Thoracic aorta (tissue), 2 donors: ENCODE measurements around the gene FZD2. TPM values are rescaled to one million over a fixed set of nuclear protein-coding genes. Genes with fewer than 3 reads are reported as not detected.

Experiments
- total RNA-seq, 2 donors: library from RNA; depleted of rRNA; stranded (reverse); fragments of >200 nt; gene quantifications; one replicate each; pipeline versions ENCODE4 v1.1.0 to v1.2.3, GENCODE V29; 2016

The FZD2 gene
- total RNA-seq, 2 donors from 2014 or later, result 12.6 to 24.2 TPM

Other genes with a start within 250 kb of the FZD2 start
- gene RUNDC3A, start 248.9 kb upstream of the FZD2 start, total RNA-seq, result under 1 TPM in 1 of 2 donors, not detected in 1; 0.81 TPM
- 10 to 100 TPM; 63.2 to 74.6 TPM for gene SLC25A39, start 232.7 kb upstream of the FZD2 start, total RNA-seq
- gene GRN, start 212.2 kb upstream of the FZD2 start, total RNA-seq, result 100 to 1,000 TPM; 203 to 292 TPM
- gene FAM171A2, start 193.6 kb upstream of the FZD2 start, total RNA-seq, result under 1 TPM in 1 of 2 donors, not detected in 1; 0.63 TPM
- 1 to 10 TPM in 1 of 2 donors, under 1 TPM in 1; 0.28 to 3.4 TPM for gene ITGA2B, start 167.8 kb upstream of the FZD2 start, total RNA-seq
- 10 to 100 TPM; 39.3 to 56.1 TPM for gene GPATCH8, start 54.1 kb upstream of the FZD2 start, total RNA-seq
- not detected for gene MEIOC, start 99.0 kb downstream of the FZD2 start, total RNA-seq
- 10 to 100 TPM in 1 of 2 donors, 1 to 10 TPM in 1; 8.0 to 18.8 TPM for gene CCDC43, start 132.3 kb downstream of the FZD2 start, total RNA-seq
- gene DBF4B, start 151.2 kb downstream of the FZD2 start, total RNA-seq, result 1 to 10 TPM; 5.7 to 7.8 TPM
- gene ADAM11, start 201.5 kb downstream of the FZD2 start, total RNA-seq, result 1 to 10 TPM in 1 of 2 donors, under 1 TPM in 1; 0.41 to 5.7 TPM